GM12873 (cell line): Measurements from ENCODE around the gene AAK1.

Source experiments
- TF ChIP-seq, protein P1 (sequence below): IDR thresholded peaks from 2 replicates; pipeline ENCODE4 v1.5.1; 2012; ENCODE audit warnings: low read depth, mild to moderate bottlenecking, moderate library complexity, low read length, control low read depth; ENCODE audit not compliant: insufficient read depth; ENCODE audit errors: missing control alignments

AAK1 gene

GRCh38 chr2:69553991-69554390, 89.5 kb downstream of the AAK1 start:
- TF ChIP-seq, protein P1, sequence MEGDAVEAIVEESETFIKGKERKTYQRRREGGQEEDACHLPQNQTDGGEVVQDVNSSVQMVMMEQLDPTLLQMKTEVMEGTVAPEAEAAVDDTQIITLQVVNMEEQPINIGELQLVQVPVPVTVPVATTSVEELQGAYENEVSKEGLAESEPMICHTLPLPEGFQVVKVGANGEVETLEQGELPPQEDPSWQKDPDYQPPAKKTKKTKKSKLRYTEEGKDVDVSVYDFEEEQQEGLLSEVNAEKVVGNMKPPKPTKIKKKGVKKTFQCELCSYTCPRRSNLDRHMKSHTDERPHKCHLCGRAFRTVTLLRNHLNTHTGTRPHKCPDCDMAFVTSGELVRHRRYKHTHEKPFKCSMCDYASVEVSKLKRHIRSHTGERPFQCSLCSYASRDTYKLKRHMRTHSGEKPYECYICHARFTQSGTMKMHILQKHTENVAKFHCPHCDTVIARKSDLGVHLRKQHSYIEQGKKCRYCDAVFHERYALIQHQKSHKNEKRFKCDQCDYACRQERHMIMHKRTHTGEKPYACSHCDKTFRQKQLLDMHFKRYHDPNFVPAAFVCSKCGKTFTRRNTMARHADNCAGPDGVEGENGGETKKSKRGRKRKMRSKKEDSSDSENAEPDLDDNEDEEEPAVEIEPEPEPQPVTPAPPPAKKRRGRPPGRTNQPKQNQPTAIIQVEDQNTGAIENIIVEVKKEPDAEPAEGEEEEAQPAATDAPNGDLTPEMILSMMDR = no peak

GRCh38 chr2:69549421-69549820, 94.1 kb downstream of the AAK1 start:
- TF ChIP-seq, protein P1 = no peak

GRCh38 chr2:69547984-69548715, 95.4 kb downstream of the AAK1 start:
- TF ChIP-seq, protein P1 = no peak

GRCh38 chr2:69546646-69547045, 96.9 kb downstream of the AAK1 start:
- TF ChIP-seq, protein P1 = no peak

GRCh38 chr2:69545477-69545932, 98.0 kb downstream of the AAK1 start:
- TF ChIP-seq, protein P1 = no peak

GRCh38 chr2:69544951-69545350, 98.6 kb downstream of the AAK1 start:
- TF ChIP-seq, protein P1 = no peak

- TF ChIP-seq, protein P1 = no peak
Measured at GRCh38 chr2:69539549-69539908, 104.0 kb downstream of the AAK1 start.
